Epidermal melanocyte (primary cell): ENCODE measurements around the gene ZNF189.

ENCODE experiments used
- DNase-seq: peaks from one replicate; pipeline ENCODE4 v3.0.0; 2011; ENCODE audit warnings: low spot score; ENCODE audit not compliant: insufficient read length

Gene ZNF189

DNA sequence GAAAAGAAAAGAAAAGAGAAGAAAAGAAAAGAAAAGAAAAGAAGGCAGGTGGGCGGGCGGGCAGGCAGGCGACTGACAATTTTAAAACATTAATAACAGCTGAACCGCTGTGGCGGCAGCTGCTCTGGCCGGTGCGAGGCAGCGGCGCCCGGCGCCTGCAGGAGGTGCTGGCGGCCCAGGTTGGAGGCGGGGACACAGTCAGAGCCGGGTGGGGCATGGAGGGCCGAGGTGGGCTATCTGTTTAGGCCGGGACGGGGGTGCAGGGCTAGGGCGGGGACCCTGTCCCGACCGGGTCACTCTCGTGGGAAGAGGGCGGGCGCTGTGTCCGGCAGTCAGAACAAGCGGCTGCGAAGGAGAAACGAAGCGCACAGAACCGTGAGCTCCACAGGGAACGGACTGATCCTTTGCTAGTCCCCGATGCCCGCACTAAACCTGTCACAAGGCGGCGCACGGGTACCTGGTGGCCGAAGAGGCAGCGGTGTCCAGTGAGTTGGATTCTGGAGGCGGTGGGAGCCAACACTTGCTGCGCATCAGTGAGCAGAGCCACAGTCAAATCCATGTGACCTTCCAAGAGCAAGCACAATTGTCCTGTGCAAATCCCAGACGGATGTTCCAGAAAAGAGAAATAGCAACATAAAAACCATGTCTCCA is 50.5 kb downstream of the ZNF189 start:
- DNase-seq: peak; percentile 70

DNA sequence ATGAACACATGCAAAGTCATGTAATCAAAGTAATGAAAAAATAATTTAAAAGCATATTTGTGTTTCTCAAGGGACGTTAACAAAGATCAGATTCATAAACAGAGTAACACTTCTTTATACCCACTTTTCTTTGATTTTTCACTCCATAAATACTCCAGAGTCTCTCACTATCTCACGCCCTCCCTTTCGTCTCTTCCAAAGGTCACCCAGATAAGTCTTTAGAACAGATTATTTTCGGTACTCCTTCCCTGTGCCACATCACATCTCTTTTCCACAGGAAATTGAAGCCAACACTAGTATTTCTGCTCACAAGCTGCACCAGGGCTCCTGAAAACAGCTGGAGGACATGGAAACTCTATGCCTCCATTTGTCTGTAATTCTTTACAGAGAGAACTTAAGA is 52.3 kb downstream of the ZNF189 start:
- no peak for DNase-seq

DNA sequence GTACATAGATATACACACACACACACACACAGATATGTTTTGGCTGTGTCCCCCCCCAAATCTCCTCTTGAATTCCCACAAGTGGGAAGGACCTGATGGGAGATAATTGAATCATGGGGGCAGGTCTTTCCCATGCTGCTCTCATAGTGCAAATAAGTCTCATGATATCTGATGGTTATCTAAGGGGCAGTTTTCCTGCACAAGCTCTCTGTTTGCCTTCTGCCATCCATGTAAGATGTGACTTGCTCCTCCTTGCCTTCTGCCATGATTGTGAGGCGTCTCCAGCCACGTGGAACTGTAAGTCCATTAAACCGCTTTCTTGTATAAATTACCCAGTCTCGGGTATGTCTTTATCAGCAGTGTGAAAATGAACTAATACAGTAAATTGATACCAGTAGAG is 52.8 kb downstream of the ZNF189 start:
- DNase-seq: no peak

DNA sequence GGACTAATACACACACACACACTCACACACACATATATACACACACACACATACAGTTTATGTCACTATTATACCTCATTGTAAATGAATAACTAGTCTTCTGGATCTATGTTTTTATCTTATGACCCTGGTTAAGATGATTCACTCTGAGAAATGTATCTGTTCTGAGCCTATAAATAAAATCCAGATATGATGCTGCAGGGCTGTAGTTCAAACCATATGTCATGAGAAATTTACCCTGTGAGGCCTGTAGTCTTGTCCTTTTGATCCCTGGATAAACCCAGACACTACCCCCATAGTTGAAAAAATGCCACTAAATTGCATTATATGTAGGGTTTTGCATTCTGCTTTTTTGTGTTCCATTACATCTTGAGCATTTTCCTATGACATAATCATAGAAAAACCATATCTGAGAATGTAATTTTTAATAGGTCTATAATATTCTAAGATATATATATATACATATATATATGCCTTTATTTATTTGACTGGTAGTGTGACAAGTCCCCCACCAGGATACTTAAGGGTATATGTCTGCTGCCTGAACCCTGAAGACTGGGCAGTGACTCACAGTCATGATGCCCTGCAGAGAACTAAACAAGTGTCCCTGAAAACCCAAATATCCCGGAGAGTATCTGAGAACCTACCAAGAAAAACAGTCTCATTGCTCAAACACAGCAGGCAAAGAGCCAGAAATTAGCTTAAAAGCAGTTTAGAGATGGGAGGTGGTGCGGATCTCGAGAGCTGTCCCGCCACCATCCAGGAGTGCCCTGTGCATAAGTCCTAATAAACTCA is 55.3 kb downstream of the ZNF189 start:
- DNase-seq: no peak

DNA sequence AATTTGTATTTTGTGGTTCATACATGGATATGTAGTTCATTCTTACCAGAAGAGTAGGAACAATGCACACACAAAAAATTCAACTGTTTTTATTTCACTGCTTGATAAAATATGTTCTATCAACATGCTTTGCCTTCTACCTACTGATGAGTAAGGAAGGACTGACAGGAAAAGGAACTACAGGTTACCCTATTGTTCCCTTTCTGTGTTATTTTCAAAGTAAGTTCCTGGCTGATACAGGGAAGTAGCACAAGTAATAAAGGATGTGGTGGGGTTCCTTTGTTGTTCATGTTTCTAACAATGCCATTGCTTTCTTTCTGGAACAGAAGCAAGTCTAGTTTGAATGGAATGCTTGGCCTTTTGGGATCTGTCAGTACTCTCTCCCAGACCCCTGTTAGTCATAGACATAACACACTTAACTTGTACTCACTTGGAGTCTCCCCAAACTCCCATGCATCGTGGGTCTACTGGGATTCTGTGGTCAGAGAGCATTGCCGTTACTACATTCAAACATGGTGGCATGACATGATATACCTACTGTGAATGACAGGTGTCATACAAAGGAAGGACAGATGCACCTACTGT is 57.1 kb downstream of the ZNF189 start:
- DNase-seq: no peak

DNA sequence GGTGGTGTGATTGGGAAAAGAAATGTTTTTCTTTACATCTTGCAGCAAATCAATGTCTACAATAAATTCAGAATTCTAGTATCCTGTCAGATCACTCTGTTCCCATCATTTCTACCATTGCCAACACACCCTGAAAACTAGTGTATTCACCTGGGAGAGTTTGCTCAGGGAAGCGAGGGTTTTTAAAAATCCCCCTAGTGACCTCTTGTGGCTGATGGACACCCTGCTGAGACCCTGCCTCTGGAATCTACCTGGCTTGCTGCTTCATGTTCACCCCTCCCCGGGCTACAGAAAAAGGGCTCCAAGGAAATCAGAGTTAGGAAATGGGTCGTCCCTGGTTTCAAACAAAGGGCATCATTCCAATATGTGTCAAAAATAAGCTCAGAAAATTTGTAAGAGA is 58.4 kb downstream of the ZNF189 start:
- no peak for DNase-seq

DNA sequence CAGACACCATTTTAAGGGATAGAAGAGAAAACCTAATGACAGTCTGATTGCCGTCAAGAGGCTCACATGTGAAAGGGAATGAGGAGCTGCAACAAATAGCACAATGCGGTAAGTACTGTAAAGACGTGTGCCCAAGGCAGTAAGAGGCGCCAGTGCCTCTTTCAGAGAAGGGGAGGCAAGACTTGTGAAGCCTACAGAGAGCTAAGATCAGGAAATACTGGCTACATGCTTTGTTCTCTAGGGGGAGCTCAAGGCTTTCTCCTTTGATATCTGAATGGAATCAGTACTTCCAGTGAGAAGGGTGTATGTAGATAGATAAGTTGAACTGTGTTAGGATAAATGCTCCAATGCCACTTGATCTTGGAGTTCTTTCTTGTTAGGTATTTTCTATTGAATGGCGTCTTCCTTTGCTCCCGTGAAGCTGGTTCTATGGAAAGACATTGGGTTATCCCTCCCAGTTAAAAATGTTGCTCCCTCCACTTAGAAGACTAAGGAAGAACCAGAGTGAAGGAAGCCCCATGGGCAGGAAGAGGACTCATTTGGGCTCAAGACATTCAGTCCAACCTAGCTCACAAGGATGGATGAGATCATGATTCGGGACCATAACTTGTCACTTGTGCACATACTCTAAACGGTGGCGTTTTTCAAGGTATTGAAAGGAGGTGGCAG is 60.4 kb downstream of the ZNF189 start:
- DNase-seq: peak; percentile 52
